Measurements from ENCODE around the gene EIF3B.

DNA sequence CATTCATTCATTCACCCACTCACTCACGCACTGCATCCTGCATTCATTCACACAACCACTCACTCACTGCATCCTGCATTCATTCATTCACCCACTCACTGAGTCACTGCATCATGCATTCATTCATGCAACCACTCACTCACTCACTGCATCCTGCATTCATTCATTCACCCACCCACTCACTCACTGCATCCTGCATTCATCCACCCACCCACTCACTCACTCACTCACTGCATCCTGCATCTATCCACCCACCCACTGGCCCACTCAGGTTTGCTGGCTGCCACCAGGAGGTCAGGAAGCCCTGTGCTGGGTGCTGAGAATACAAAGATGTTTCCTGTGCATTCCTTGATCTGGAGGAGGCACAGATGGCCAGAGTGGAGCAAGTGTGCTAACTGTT, 38.0 kb upstream of the EIF3B start:
- TF ChIP-seq POLR2AphosphoS5 (IDR thresholded peaks at IDR 0.05; ENCODE audit: low read depth, low read length) (no peak), SIN3A (IDR thresholded peaks at IDR 0.05; ENCODE audit: borderline replicate concordance, insufficient read depth, low read length) (no peak), TAF1 (IDR thresholded peaks at IDR 0.05; ENCODE audit: borderline replicate concordance, insufficient read depth, low read length) (no peak)

All from PFSK-1 (cell line).